ENCODE results near the gene ADAMTS17.
"Not testable (repeated sequence)": the region's sequence is repeated elsewhere in the genome, so short reads cannot be mapped to it uniquely, and the experiment has no call there.

DNA sequence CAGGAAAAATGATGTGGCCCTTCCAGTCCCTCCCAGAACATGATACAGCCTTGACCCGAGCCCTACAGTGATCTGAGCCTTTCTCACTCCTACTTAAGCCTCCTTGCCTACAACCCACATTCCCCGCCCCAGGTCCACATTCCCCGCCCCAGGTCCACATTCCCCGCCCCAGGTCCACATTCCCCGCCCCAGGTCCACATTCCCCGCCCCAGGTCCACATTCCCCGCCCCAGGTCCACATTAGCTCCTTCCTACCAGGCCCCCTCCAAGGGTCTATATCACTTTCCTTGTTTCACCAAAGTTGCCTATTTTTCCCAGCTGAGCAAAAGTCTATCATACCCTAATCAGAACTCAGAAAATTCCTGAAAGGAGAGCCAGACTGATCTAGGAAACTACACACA, 2.3 kb downstream of the ADAMTS17 start:
- TF ChIP-seq MYC (IDR thresholded peaks at IDR 0.05; ENCODE audit: low read depth, low read length); POLR2A (IDR thresholded peaks at IDR 0.05; ENCODE audit: extremely low read depth, insufficient read length): not testable (repeated sequence)
- TF ChIP-seq, protein P1, sequence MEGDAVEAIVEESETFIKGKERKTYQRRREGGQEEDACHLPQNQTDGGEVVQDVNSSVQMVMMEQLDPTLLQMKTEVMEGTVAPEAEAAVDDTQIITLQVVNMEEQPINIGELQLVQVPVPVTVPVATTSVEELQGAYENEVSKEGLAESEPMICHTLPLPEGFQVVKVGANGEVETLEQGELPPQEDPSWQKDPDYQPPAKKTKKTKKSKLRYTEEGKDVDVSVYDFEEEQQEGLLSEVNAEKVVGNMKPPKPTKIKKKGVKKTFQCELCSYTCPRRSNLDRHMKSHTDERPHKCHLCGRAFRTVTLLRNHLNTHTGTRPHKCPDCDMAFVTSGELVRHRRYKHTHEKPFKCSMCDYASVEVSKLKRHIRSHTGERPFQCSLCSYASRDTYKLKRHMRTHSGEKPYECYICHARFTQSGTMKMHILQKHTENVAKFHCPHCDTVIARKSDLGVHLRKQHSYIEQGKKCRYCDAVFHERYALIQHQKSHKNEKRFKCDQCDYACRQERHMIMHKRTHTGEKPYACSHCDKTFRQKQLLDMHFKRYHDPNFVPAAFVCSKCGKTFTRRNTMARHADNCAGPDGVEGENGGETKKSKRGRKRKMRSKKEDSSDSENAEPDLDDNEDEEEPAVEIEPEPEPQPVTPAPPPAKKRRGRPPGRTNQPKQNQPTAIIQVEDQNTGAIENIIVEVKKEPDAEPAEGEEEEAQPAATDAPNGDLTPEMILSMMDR (IDR thresholded peaks at IDR 0.05; ENCODE audit: low read depth, low read length), result not testable (repeated sequence)
- TF ChIP-seq, protein P2, sequence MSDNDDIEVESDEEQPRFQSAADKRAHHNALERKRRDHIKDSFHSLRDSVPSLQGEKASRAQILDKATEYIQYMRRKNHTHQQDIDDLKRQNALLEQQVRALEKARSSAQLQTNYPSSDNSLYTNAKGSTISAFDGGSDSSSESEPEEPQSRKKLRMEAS (IDR thresholded peaks at IDR 0.05; ENCODE audit: low read depth, low read length), result not testable (repeated sequence)
